ENCODE data around the gene FRG2B.
"Not testable (repeated sequence)": the region's sequence is repeated elsewhere in the genome, so short reads cannot be mapped to it uniquely, and the experiment has no call there.

FRG2B gene

DNA sequence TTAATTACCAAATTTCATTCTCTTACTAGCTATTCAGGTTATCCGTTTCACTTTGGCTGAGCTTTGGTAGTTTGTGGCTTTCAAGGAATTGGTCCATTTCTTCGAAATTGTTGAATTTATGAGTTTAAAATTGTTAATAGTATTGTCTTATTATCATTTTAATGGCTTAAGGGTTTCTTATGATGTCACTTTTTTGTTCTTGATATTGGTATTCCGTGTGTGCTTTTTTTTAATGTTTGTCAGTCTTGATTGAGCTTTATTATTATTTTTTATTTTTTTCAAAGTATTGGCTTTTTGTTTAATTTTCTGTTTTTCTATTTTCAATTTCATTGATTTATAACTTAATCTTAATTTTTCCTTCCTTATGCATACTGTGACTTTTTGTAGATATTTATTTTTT is 25.9 kb downstream of the FRG2B start:
- DNase-seq (ENCODE audit: low read depth) = no peak
- no peak overlapping the region for H3K4me3 ChIP-seq (ENCODE audit: low read length)
- no peak for TF ChIP-seq CTCF (conservative IDR thresholded peaks at IDR 0.05; ENCODE audit: low read depth, low read length)

DNA sequence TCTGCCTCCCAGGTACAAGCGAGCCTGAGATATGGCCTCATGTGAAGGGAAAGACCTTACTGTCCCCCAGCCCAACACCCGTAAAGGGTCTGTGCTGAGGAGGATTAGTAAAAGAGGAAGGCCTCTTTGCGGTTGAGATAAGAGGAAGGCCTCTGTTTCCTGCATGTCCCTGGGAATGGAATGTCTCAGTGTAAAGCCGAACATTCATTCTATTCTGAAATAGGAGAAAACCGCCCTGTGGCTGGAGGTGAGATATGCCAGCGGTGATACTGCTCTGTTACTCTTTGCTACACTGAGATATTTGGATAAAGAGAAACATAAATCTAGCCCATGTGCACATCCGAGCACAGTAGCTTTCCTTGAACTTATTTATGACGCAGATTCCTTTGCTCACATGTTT is 26.7 kb downstream of the FRG2B start:
- not testable (repeated sequence) for H3K4me3 ChIP-seq (ENCODE audit: low read length); DNase-seq (ENCODE audit: low read depth)

- TF ChIP-seq CTCF (conservative IDR thresholded peaks at IDR 0.05; ENCODE audit: low read depth, low read length) = no peak
- no peak overlapping the region for H3K4me3 ChIP-seq (ENCODE audit: low read length)
- no peak for DNase-seq (ENCODE audit: low read depth)
These were observed 33.9 kb downstream of the FRG2B start for GRCh38 chr10:133592716-133593115.

DNA sequence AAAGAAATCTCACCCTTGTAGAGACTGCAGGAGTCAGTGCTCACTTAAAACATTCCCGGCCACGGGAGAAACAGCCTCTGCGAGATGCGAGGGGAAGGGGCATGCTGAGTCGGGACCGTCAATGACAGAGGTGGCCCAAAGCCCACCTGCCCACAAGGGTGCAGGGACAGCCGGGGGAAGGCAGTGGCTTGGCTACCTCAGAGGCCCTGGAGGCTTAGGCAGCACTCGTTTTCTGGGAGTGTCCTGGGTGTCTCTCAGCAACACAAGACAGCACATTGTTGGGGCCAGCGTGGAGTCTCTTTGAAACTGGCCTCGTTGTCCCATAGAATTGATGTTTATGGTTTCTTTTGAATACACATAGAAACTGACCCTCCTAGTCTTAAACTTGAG is 35.6 kb downstream of the FRG2B start:
- DNase-seq (ENCODE audit: low read depth) = no peak
- TF ChIP-seq CTCF (conservative IDR thresholded peaks at IDR 0.05; ENCODE audit: low read depth, low read length) = no peak
- H3K4me3 ChIP-seq (ENCODE audit: low read length) = no peak overlapping the region

GRCh38 chr10:133590226-133590969 is 36.2 kb downstream of the FRG2B start:
- no peak overlapping the region for H3K4me3 ChIP-seq (ENCODE audit: low read length)
- TF ChIP-seq CTCF (conservative IDR thresholded peaks at IDR 0.05; ENCODE audit: low read depth, low read length) = no peak
- no peak for DNase-seq (ENCODE audit: low read depth)

DNA sequence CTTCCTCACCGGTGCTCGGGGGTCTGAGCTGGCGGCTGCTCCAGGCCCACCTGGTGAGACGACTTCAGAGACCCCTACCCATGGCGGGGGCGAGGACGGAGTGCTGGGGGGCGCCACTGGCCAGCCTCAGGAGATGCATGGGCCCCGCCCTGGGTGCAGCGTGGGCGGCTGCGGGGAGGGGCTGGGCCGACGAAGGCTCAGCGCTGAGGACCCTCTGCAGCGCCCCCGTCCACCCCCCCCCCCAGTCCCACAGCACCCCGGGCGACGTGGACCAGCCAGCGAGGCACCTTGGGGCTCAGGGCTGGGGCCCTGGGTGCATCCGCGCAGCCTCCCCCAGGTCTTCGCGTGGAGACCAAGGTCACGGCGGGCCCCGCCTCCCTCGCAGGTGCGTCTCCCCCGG is 49.6 kb downstream of the FRG2B start:
- DNase-seq (ENCODE audit: low read depth); H3K4me3 ChIP-seq (ENCODE audit: low read length): not testable (repeated sequence)

Measured in retinal pigment epithelial cell (primary cell).